ENCODE results near the gene SIRPB2.

Gene SIRPB2

DNA sequence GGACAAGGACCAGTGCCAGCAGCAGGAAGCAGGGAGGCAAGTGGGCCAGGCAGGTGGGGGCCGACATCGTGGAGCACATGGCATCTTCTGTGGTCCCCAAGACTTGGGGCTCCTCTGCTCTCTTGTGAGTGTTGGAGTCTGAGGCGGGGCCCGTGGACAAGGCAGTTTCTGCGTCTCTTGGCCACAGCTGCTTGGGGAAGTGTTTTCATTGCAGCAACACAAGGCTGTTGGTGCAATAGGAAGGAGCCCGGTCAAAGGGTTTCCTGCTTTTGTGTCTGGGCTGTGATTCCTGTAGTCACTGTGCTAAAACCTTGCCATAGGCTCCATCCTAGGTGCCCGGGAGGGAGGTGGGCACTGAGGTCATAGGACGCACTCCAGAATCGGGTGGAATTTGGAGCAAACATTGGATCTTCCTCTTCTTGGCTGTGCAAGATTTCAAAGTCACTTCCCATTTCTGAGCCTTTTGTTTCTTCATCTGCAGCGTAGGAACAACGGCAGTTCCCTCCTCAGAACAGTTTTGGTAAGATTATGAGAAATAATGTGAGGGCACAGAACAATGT is at the start of gene SIRPB2:
TSS of gene SIRPB2 (minus strand) at position 140 of the 560 bp plus-strand sequence. CDS start at position 79, 61 bp downstream.
- DNase-seq, result no peak

DNA sequence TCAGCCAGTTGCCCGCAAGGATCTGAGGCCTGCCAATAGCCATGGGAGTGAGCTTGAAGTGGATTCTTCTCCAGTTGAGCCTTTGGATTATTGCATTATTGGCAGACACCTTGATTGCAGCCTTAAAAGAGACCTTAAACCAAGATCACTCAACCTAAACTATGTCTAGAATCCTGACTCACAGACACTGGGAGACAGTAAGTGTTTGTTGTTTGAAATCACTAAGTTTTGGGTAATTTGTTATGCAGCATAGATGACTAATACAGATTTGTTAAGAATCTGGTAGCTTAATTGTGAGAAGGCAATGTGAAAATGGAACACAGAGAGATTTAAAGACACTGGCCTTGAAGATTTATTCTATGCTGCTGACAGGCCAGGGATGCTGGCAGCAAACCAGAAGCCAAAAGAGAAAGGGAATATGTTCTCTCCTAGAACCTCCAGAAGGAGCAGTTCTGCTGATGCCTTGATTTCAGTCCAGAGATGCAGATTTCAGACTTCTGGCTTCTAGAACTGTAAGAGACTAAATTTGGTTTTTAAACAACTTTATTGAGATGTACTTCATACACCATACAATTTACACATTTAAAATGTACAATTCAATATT is 48.7 kb upstream of the SIRPB2 start:
- no peak for DNase-seq

DNA sequence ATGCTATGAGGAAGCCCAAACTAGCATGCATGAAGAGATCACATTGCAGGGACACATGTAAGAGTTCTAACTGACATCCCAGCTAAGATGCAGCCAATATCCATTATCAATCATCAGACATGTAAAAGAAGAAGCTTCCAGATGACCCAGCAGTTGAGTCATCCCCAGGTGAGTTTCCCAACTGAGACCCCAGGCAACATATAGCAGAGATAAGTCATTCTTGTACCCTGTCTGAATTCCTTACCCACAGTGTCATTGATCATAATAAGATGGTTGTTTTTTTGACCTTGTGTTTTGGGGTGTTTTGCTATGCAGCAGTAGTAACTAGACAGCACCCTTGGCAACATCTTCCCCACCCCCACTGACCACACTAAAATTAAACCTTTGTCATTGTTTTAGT is 47.4 kb upstream of the SIRPB2 start:
- DNase-seq, result no peak

DNA sequence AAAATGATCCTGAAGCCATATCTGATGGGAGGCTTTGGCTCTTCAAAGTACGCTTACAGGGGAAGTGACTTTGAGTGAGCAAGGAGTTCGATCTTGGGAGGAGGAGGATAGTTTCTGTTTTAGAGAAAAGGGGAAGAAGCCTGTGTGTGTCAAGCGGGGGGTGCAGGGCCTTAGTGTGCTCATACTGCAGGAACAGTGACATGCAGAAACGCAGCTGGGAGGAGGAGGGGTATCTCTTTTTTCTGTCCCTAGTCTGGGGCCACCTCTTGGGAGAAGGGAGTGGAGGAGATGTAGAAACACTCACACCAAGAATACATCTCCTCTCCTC is 46.5 kb upstream of the SIRPB2 start:
- no peak for DNase-seq

DNA sequence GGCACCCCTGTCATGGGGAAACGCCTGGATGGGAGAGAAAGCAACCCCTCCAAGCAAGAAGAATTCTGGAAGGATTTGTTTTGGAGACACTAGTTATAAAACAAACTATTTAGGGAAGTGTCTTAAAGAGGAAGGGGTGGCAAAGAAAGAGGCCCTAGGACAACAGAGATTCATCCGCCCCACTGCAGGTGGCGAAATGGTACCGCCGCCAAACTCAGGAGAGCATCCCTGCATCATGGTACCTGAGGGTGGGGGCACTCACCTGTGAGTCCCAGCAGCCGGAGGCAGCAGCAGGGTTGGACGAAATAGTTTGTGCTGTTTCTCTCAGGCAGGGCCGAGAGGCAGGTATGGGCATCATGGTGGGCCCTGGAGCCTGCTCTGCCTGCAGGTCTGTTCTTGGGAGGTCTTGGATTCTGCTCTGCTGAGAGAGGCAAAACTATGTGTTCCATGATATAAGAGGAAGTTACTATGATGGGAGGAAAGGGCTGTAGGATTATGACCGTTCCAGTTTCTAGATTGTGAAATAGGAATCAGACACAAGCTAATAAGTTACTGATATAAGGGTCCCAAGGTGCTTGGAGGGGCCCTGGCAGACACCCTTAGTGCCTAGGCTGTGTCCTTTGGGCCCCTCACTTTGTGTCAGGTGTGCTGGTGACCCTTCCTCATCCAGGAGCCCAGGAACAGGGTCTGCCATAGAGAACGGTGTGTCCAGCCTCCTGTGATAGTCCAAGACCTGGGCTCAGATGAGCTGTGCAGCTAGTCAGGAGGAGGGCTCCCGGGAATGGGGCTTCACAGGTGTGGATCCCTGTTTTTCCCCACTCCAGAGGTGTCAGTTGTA is 45.9 kb upstream of the SIRPB2 start:
- DNase-seq, result no peak

DNA sequence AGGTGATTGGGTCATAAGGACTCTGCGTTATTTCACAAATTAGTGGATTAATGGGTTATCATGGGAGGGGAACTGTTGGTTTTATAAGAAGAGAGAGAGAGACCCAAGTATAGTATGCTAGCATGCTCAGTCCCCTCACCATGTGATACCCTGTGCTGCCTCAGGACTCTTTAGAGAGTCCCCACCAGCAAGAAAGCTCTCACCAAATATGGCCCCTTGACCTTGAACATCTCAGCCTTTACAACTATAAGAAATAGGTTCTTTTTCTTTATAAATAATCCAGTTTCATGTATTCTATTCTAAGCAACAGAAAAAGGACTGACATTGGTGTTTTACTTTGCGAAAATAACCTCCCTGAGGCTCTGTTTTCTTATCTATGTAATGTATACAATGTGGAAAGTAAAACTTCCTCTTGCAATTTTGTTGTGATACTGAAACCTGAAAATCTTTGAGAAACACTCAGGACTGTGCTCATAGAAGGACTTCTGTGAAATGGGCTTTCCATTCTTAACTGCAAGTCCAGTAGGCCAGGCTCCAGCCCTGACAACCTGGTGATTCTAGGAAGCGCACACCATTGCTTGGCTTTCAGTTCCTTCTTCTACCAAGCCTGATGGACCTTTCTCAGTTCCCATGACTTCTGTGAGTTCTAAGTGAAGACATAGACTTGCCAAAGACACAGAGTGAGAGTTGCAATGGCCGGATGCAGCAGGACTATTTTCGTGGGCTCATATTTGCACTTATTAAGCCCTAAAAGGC is 44.4 kb upstream of the SIRPB2 start:
- DNase-seq, result no peak

DNA sequence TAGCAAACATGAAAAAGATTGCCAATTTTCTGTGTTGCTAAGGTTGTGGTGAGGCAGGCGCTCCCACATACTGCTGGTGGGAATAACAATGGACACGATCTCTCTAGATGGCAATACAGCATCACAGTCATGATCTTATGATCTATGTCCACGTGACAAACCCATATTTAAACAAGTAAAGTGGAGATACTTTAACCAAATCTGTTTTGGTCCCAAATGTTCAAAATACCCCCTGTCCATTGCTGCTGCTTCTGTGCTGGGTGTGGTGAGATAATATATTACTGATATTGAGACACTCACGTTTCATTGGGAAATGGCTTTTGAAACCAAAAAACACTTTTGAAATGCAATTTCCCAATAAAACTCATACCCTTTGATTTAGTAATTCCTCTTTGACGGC is 43.3 kb upstream of the SIRPB2 start:
- no peak for DNase-seq

DNA sequence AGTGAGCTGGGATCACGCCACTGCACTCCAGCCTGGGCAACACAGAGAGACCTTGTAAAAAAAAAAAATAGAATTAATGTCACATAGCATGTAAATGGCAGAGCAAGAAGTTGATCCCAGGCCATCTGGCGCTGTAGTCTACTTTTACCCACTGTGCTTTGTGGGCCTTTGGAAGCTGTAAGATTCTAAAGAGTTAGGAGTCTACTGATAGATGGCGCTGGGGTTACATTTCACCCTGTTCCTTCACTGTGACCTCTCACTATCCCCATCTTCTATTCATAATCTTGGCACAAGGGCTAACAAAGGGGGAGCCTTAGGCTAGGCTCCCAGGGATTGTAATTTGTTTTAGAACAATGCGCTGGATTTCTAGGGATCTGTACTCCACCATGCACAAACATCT is 41.8 kb upstream of the SIRPB2 start:
- DNase-seq, result no peak

DNA sequence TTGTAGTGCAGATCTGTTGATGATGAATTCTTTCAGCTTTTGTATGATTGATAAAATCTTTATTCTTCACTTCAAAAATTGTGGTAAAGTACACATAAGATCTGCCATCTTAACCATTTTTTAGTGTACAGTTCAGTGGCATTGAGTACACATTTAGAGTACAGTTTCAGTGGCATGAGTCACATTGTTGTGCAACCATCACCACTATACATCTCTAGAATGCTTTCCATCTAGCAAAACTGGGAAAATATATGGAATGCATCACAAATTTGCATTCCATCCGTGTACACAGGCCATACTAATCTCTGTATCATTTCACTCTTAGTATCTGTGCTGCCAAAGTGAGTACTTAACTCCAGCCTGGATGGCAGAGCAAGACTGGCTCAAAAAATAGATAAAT is 37.6 kb upstream of the SIRPB2 start:
- no peak for DNase-seq

DNA sequence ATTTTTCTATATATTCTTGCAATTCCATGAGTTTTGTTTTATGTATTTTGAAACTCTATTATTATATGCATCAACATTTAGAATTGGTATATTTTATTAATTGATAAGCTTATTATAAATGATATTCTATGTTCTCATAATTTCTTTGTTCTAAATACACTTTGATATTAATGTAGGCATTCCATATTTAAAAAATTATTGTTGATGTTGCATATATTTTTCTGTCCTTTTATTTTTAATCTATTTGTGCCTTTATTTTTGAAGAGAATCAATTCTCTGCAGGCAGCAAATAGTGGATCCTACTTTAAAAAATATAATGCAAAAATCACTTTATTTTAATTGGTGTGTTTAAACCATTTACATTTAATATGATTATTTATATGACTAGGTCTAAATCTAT is 36.7 kb upstream of the SIRPB2 start:
- DNase-seq, result no peak

DNA sequence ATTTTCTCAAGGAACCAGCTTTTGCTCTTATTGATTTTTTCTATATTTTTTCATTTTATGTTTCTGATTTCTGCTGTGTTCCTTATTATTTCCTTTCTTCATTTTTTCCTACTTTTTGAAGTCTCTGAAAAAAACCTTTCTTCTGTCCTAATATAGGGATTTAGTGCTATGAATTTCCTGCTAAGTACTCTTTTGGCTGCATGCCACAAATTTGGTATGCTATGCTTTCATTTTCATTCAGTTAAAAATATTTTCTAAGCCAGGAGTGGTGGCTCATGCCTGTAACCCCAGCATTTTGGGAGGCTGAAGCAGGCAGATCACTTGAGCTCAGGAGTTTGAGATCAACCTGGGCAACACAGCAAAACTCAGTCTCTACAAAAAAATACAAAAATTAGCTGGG is 35.7 kb upstream of the SIRPB2 start:
- no peak for DNase-seq

DNA sequence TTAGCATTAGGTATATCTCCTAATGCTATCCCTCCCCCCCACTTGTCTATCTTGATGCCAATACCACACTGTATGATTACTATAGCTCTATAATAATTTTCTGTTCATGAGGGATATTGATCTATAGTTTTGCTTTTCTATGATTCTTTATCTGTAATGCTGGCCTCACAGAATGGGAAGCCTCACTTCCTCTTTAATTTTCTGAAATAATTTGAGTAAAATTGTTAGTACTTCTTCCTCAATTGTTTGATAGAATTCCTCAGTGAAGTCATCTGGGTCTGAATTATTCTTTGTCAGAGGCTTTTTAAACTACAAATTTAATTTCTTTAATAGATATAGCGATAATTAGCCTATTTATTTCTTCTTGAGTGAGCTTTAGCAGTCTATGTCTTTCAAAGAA is 35.1 kb upstream of the SIRPB2 start:
- DNase-seq, result no peak

DNA sequence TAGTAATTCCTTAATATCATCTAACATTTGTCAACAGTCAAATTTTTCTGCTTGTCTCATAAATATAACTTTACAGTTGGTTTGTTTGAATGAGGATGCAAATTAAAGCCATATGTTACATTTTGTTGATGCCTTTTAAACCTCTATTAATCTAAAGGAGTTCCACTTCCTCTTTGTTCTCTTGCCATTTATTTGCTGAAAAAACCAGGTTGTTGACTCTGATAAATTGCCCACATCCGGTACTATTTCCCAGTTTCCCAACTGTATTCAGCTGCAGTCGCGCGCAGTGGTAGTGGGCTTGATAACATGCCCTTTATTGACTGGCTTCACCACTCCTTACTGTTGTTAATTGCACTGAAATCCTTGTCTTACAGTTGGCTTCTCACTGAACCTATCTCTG is 32.8 kb upstream of the SIRPB2 start:
- no peak for DNase-seq

DNA sequence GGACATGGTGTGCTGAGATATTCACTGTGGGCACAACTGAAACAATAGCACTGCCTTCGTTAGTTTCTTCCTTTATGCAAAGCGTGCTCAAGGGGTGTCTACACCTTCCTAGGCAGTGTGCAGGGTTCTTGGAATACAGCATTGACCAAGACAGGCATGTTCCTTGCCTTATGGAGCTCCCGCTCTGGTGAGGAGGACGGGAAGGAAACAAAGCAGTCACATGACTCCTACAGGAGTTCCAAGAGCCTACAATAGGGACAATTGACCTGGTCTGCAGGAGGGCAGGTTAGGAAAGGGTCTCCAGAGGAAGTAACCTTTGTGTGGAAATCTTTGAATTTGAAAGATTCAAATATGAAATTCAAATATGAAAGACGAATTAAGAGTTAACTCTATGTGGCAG is 25.8 kb upstream of the SIRPB2 start:
- DNase-seq, result no peak

DNA sequence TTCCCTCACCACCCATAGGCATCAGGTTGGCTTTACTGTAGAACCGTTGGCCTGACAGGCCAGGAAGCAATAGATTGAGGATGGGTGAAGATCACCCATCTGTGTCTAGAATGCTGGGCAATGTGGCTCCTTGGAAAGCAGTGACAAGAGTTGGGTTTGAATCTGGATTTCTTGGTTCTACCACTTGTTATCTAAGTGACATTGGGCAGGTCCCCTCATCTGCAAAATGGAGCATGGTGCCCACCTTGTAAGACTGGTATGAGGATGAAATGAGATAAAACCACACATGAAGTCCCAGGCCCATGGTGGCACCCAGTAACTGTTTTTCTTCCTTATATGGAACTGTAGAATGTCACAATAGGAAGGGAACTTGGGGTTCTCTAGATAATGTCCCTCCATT is 22.6 kb upstream of the SIRPB2 start:
- no peak for DNase-seq

DNA sequence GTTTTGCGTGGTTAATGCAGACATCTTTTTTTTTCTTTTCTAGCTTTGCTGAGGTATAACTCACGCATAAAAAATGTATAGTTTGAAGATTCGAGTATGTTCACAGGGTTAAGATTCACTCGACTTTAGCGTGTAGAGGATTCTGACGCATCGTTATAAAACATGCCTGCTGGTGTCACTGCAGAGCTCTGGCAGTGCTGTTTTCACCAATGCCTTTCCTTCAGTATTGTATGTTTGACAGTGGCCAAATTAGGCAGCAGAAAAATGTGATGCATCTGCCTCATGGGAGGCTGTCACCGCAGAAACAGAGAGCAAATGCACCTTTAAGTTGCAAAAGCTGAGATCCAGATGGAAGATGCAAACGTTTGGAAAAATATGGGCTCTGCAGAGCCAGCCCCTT is 18.0 kb upstream of the SIRPB2 start:
- DNase-seq, result no peak

DNA sequence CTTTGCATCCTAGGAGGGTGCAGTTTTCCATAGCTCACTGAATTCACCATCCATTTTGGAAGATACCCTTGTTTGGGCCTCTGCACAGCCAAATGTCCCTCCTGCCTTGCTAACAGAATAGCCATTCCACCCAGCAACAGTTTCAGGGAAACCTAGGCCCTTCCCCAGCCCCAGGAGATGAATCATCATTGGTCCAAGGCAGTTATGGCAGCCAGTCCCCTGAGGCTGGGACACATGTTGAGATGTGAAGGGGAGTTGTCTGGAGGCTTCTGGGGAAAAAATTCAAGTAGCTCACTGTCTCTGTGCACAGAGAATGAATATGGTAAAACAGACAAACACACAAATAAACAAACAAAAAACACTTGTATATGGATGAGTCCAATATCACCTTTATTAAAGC is 17.4 kb upstream of the SIRPB2 start:
- no peak for DNase-seq

DNA sequence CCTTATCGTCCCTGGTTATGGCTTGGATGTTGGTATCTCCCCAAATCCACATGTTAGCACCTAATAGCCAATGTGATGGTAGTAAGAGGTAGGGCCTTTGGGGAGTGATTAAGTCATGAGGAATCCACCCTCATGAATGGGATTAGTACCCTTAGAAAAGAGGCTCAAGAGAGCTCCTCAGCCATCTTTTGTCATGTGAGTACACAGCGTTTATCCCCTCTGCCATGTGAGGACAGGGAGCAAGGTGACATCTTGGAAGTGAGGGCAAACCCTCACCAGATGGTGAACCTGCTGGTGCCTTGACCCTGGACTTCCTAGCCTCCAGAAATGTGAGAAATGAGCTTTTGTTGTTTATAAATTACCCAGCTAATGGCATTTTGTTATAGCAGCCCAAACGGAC is 16.1 kb upstream of the SIRPB2 start:
- no peak for DNase-seq

DNA sequence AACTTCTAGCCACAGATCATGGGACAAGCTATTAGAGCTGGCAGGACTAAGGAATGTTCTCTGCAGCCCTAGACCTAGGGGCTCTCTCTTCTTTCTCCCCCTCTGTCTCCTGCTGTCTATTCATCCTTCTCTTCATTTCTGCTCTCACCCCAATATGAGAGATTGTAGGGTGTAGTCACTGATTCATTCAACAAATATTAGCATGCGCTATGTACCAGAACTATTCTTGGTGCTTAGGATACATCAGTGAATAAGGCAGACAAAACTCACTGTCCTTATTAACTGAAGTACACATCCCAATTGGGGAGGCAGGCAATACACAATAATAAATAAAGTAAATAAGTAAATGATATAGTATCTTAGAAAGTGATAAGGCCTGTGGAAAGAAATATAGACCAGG is 14.7 kb upstream of the SIRPB2 start:
- DNase-seq, result no peak

DNA sequence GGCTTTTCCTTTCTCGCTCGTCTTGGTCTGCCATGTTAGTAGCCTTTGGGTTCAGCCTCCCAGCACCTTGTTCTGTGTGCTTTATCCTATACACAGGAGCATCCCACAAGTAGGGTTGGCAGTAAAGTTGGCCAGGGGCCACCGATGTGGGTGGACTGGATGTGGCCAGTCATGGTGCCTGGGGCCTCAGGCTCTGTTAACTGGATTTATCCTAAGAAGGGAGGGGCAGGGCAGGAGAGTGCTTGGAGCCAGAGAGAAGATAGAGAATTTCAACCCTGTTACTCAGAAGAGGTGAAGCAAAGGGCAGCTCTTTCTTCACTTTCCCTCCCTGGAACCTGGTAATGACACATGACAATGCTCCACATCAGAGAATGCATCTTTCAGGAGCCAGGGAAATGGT is 14.1 kb upstream of the SIRPB2 start:
- DNase-seq, result no peak

DNA sequence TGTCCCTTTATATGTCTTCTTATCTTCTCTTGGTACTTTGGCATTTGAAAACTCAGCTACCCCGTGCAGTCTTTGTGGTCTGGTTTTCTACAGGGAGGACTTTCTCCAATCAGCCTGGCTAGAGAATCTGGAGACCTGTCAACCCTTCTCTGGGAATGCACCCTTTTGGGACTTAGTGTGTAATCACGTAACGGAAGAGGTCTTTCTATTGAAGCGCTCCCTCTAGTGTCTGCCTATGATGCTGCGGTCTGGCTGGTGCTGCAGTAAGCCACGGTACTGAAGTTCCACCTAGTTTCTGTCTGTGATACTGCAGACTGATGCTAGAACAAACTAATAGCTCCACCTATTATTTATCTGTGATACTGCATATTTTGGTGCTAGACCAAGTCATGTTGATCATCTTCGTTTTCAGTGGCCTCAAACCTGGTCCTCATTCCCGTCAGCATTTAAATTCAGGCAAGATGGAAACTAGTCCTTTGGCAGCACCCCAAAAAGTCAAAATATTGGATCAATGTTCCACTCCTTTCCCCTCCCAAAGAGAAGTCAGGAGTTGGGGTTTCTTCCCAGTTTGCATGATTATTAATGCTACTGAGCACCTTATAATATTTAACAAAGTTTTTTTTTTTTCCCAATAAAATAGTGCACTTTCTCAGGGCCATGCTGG is 12.5 kb upstream of the SIRPB2 start:
- DNase-seq, result peak; percentile 84

DNA sequence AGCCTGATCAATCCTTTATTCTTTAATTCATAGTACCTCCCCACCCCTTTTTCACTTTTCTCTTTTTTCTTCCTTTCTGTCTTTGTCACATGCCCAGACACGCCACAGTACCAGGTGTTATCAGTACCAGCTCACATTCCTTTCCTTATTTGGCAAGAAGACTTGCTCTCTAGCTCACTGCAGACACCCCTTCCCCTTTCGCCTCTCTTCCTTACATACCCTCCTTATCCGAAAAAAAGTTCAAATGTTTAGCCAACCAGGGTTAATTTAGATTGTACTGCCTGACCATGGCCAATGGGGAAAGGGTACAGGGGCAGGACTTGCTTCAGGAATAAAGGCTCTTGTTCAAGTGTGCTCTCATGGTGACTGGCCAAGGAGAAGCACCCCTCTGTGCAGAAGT is 9.3 kb upstream of the SIRPB2 start:
- no peak for DNase-seq
